DOHH2 (cell line): ENCODE data around the gene MZT2A.
"Not testable (repeated sequence)": the region's sequence is repeated elsewhere in the genome, so short reads cannot be mapped to it uniquely, and the experiment has no call there.

Source experiments
- CTCF ChIP-seq: fragments of 200-600 bp; sonication (generic); IDR thresholded peaks from one replicate; pipeline ENCODE4 v1.5.1; 2014; ENCODE audit warnings: antibody characterized with exemption, mild to moderate bottlenecking, low read depth, low read length; ENCODE audit not compliant: poor library complexity, severe bottlenecking
- EZH2phosphoT487 ChIP-seq: fragments of 200-600 bp; sonication (generic); IDR thresholded peaks from 2 replicates; pipeline ENCODE4 v1.6.1; 2017; ENCODE audit warnings: borderline replicate concordance, mild to moderate bottlenecking, antibody characterized with exemption, low read length, moderate library complexity, mixed read lengths

- TF ChIP-seq CTCF, EZH2phosphoT487: not testable (repeated sequence)
Measured at GRCh38 chr2:131511291-131511968, 19.2 kb upstream of the MZT2A start.
